ENCODE data around the gene CMTM2.

DNA sequence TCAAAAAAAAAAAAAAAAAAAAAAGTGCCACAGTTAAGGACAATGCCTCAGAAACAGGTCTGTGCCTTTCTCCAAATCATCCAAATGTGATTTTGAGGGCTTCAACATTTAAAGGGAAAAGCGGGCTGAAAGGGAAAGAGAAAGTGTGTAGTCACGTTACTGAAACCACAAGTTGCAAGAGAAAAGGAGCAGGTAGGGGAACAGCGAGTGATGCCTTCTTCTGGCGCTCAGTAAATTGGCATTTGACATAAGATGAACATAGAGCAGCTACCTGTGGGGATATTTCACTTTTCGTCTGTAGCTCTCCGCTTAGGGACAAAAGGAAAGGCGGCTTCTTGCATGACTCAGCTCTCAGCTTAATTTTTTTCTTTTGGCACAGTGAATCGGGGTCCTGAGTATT, 11.1 kb downstream of the CMTM2 start:
- no peak for TF ChIP-seq YY1 (IDR thresholded peaks at IDR 0.05; ENCODE audit: insufficient read depth, insufficient read length)
- TF ChIP-seq ZNF274 (IDR thresholded peaks at IDR 0.05; ENCODE audit: low read depth, low read length) = no peak
- no peak for TF ChIP-seq SUZ12 (IDR thresholded peaks at IDR 0.05; ENCODE audit: extremely low read depth, insufficient read depth, insufficient read length)
